Peyer's patch (tissue), 4 donors: ENCODE measurements around the gene ENTPD3. TPM values are rescaled to one million over a fixed set of nuclear protein-coding genes. Genes with fewer than 3 reads are reported as not detected.

Experiments used
- DNase-seq, 3 donors: peaks; one replicate each; pipeline ENCODE4 v3.0.0-alpha.2; 2017 to 2019
- H3K27ac ChIP-seq, 4 donors: fragments of 200-600 bp; sonication (generic); one replicate each; pipeline ENCODE4 v1.5.1; 2016 to 2019
- H3K27me3 ChIP-seq, 2 donors: fragments of 200-600 bp; sonication (generic); one replicate each; pipeline ENCODE4 v1.5.1; 2019
- H3K36me3 ChIP-seq, 3 donors: fragments of 200-600 bp; sonication (generic); one replicate each; pipeline ENCODE4 v1.5.1; 2016 to 2019
- H3K4me1 ChIP-seq, 4 donors: fragments of 200-600 bp; sonication (generic); one replicate each; pipeline ENCODE4 v1.5.1; 2016 to 2019
- H3K4me3 ChIP-seq, 4 donors: fragments of 200-600 bp; sonication (generic); 1 replicate in 3 of 4; 2 replicates in 1 of 4; pipeline ENCODE4 v1.5.1; 2016 to 2019; ENCODE audit warnings: mild to moderate bottlenecking in 1 of 4
- H3K9me3 ChIP-seq, 4 donors: fragments of 200-600 bp; sonication (generic); one replicate each; pipeline ENCODE4 v1.5.1; 2016 to 2019; ENCODE audit warnings: mild to moderate bottlenecking in 1 of 4
- POLR2A ChIP-seq, 2 donors: fragments of 450-650 bp; IDR thresholded peaks; one replicate each; pipeline ENCODE4 v1.5.1; 2017; ENCODE audit warnings: antibody characterized with exemption in 2 of 2, mild to moderate bottlenecking in 2 of 2, moderate library complexity in 2 of 2
- total RNA-seq, 4 donors: library from RNA; depleted of rRNA; stranded (reverse); fragments of >200 nt; gene quantifications; one replicate each; pipeline ENCODE4 v1.1.0, GENCODE V29; 2016
- TF ChIP-seq, protein P1 (sequence below), 6 experiments: fragments of 450-650 bp in 4 of 6; fragments of 200-600 bp in 2 of 6; sonication (generic) in 1 of 6; IDR thresholded peaks; one replicate each; pipeline ENCODE4 v1.5.1; 2017 to 2019; ENCODE audit warnings: antibody characterized with exemption in 6 of 6, mild to moderate bottlenecking in 3 of 6, moderate library complexity in 1 of 6

Gene ENTPD3
- total RNA-seq, 4 donors from 2014 or later, result 0.53 to 1.2 (median 0.67) TPM; not detected in 1

DNA sequence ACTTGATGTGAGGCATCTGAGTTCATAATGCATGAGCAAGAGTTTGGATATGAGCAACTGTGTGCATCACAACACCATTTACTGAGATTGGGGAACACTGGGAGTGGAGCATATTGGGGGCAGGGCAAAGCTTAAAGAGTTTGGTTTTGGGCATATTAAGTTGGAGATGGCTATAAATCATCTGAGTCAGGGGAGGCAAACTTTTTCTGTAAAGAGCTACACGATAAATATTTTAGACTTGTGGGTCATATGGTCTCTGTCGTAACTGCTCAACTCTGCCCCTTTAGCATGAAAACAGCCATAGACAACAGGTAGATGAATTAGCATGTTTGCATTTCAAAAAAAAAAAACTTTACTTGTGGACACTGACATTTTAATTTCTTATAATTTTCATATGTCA is 20.0 kb downstream of the ENTPD3 start:
- no peaks in the 10 kb centered on the region for H3K4me1 ChIP-seq
- no peak for TF ChIP-seq POLR2A (IDR thresholded peaks at IDR 0.05)
- TF ChIP-seq, protein P1, sequence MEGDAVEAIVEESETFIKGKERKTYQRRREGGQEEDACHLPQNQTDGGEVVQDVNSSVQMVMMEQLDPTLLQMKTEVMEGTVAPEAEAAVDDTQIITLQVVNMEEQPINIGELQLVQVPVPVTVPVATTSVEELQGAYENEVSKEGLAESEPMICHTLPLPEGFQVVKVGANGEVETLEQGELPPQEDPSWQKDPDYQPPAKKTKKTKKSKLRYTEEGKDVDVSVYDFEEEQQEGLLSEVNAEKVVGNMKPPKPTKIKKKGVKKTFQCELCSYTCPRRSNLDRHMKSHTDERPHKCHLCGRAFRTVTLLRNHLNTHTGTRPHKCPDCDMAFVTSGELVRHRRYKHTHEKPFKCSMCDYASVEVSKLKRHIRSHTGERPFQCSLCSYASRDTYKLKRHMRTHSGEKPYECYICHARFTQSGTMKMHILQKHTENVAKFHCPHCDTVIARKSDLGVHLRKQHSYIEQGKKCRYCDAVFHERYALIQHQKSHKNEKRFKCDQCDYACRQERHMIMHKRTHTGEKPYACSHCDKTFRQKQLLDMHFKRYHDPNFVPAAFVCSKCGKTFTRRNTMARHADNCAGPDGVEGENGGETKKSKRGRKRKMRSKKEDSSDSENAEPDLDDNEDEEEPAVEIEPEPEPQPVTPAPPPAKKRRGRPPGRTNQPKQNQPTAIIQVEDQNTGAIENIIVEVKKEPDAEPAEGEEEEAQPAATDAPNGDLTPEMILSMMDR (IDR thresholded peaks at IDR 0.05), result no peak
- no peak for DNase-seq
- H3K27me3 ChIP-seq, result no peaks in the 10 kb centered on the region
- no peaks in the 10 kb centered on the region for H3K9me3 ChIP-seq
- H3K4me3 ChIP-seq, result no peak overlapping the region
- no peak overlapping the region for H3K27ac ChIP-seq
- H3K36me3 ChIP-seq, result no peaks in the 10 kb centered on the region

DNA sequence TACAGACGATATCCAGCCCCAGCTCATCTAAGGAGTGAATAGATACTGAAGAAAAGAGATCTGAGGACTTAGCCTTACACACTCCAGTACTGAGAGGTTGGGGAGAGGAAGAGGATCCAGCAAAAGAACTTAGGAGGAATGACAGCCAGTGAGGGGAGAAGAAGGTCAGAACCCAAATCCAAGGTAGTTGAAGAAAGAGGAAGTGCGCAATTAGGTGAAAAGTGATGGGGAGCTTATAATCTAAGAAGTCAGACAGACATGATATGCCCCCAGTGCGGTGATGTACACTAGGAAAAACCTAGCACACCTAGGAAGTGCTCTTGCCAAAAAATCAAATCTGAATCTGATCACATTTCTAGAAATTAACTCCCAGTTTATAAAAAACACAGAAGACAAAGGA is 20.6 kb downstream of the ENTPD3 start:
- Histone ChIP-seq H3K36me3 (no peaks in the 10 kb centered on the region), H3K27ac (no peak overlapping the region), H3K4me1 (no peaks in the 10 kb centered on the region), H3K9me3 (no peaks in the 10 kb centered on the region), H3K27me3 (no peaks in the 10 kb centered on the region), H3K4me3 (no peak overlapping the region)
- no peak for DNase-seq
- TF ChIP-seq, protein P1 (IDR thresholded peaks at IDR 0.05), result no peak
- TF ChIP-seq POLR2A (IDR thresholded peaks at IDR 0.05), result no peak

DNA sequence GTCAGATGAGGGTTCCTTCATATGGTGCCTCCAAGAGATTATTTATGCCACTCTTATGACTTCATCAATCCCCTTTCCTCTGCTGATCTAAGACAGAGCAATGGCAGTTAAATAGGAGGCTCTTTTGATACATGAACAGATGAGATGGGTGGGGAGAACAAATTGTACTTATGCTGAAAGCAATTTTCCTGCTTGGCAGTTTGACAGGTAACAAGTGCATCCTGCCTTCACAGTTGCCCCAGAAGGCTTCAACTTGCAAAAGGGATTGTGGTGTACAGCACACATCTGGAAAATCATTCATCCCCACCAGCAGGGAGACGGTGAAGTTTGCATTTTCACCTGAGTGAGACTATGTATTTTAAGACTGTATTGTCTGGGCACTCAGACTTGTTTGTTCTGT is 27.3 kb downstream of the ENTPD3 start:
- H3K4me3 ChIP-seq, result no peak overlapping the region
- TF ChIP-seq, protein P1 (IDR thresholded peaks at IDR 0.05), result no peak
- no peak for TF ChIP-seq POLR2A (IDR thresholded peaks at IDR 0.05)
- H3K9me3 ChIP-seq, result no peaks in the 10 kb centered on the region
- no peak for DNase-seq
- H3K27ac ChIP-seq, result no peak overlapping the region
- H3K4me1 ChIP-seq, result no peaks in the 10 kb centered on the region
- H3K36me3 ChIP-seq, result no peaks in the 10 kb centered on the region
- H3K27me3 ChIP-seq, result no peaks in the 10 kb centered on the region

DNA sequence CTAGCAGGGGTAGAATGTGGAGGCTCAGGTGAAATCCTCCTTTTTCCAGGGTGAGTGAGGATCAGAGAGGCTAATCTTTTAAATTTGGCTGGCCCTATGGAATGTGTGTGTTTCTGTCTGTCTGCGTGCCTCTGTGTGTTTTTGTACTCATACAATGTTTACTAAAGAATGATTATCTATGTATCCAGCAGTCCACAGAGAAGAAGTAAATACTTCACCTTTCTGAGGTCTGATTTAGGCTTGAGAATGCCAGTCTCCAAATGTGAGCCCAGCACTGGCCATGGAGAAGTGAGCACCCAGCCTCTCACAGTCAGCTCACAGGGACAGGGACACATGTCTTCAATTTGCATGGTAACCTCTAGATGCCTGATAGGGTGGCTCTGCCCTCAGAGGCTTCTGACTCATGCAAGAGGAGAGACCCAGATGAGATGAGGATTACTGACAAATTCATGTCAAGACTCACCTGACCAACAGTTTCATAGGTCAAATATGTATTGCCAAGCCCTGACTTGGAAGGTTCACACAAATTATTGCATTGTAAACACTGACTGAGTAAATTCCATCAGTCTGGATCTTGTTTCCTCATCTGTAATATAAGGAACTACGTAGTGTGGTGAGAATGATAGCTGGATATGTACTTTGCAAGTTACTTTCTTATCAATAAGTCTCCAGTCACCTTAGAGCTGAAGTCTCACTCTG is 31.0 kb downstream of the ENTPD3 start:
- Histone ChIP-seq H3K27me3 (no peaks in the 10 kb centered on the region), H3K9me3 (no peaks in the 10 kb centered on the region), H3K4me1 (no peaks in the 10 kb centered on the region), H3K27ac (no peak overlapping the region), H3K4me3 (no peak overlapping the region), H3K36me3 (no peaks in the 10 kb centered on the region)
- TF ChIP-seq, protein P1 (IDR thresholded peaks at IDR 0.05), result no peak
- no peak for TF ChIP-seq POLR2A (IDR thresholded peaks at IDR 0.05)
- DNase-seq, result no peak

DNA sequence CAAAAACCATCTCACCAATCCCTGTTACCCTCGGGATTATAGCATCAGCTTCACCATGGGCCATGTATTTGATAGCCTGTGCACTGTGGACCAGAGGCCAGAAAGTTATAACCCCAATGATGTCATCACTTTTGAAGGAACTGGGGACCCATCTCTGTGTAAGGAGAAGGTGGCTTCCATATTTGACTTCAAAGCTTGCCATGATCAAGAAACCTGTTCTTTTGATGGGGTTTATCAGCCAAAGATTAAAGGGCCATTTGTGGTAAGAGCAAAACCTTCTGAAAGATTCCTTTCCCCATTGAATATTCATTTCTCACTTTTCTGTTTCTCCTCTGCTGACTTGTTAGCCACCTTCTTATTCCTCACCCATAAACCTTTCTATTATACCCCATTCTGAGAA is 35.9 kb downstream of the ENTPD3 start:
- no peak for DNase-seq
- Histone ChIP-seq H3K27ac (no peak overlapping the region), H3K4me3 (no peak overlapping the region), H3K4me1 (no peaks in the 10 kb centered on the region), H3K36me3 (no peaks in the 10 kb centered on the region), H3K27me3 (no peaks in the 10 kb centered on the region), H3K9me3 (no peaks in the 10 kb centered on the region)
- TF ChIP-seq, protein P1 (IDR thresholded peaks at IDR 0.05), result no peak
- TF ChIP-seq POLR2A (IDR thresholded peaks at IDR 0.05), result no peak
